Uterine smooth muscle cell (primary cell): ENCODE data around the gene UGT2B10. TPM values are rescaled to one million over a fixed set of nuclear protein-coding genes. Genes with fewer than 3 reads are reported as not detected.

Experiments
- total RNA-seq: library from RNA; depleted of rRNA; stranded (reverse); fragments of >200 nt; gene quantifications from 2 replicates; pipeline ENCODE4 v1.2.3, GENCODE V29; 2014

UGT2B10 gene
- total RNA-seq, result not detected in 2 replicates

GRCh38 chr4:68815617-68816409 lies at the start of gene UGT2B10:
Gene UGT2B10 (plus strand): TSS chr4:68815994. CDS start chr4:68816020, 26 bp downstream.

Other genes starting within 250 kb of the UGT2B10 start
- not detected in 2 replicates for gene UGT2B17, start 239.7 kb upstream of the UGT2B10 start, total RNA-seq
- not detected in 2 replicates for gene UGT2B15, start 145.3 kb upstream of the UGT2B10 start, total RNA-seq
- not detected in 2 replicates for gene UGT2A3, start 135.8 kb downstream of the UGT2B10 start, total RNA-seq